ENCODE measurements around the gene MCRIP1. TPM values are rescaled to one million over a fixed set of nuclear protein-coding genes. Genes with fewer than 3 reads are reported as not detected.

MCRIP1 gene
- total RNA-seq, 1 experiment from 2014 or later: 59.7 TPM

- Histone ChIP-seq H3K4me1 (no peaks in the 10 kb centered on the region), H3K4me3 (ENCODE audit: low read depth, low read length) (no peak overlapping the region), H3K27me3 (replicated peaks; ENCODE audit: control insufficient read depth, insufficient read depth, low read length) (no peaks in the 10 kb centered on the region), H3K9me3 (no peaks in the 10 kb centered on the region), H3K36me3 (ENCODE audit: control insufficient read depth, insufficient read depth, low read length) (no peaks in the 10 kb centered on the region; the same call in 1 of the 2 replicates)
- Mint-ChIP-seq H3K9me3 (ENCODE audit: unreplicated experiment) (no peaks in the 10 kb centered on the region), H3K27ac (ENCODE audit: unreplicated experiment) (peak overlapping the region; percentile 76), H3K27me3 (ENCODE audit: insufficient read depth, unreplicated experiment) (no peaks in the 10 kb centered on the region), H3K4me3 (ENCODE audit: unreplicated experiment) (no peak overlapping the region), H3K4me1 (ENCODE audit: low read depth, unreplicated experiment) (no peaks in the 10 kb centered on the region), H3K36me3 (ENCODE audit: insufficient read depth, unreplicated experiment) (peaks cover 88% of the 10 kb centered on the region)
- no TSS peak for BruUV-seq (replicated peaks)
- CTCF ChIA-PET: no interaction called here
- DNase-seq: no peak
- POLR2A ChIA-PET: no interaction called here
- intact Hi-C loops (cut with micrococcal nuclease; ENCODE audit: unreplicated experiment): no loop called here
- TF ChIP-seq CTCF (IDR thresholded peaks at IDR 0.05; ENCODE audit: insufficient read depth in 1 of 2, low read depth in 1 of 2, low read length in 1 of 2, severe bottlenecking in 1 of 2, unreplicated experiment in 1 of 2): no peak
Observed at GRCh38 chr17:81844327-81844851, 11.3 kb upstream of the MCRIP1 start.

GRCh38 chr17:81843713-81844326 lies 10.7 kb upstream of the MCRIP1 start:
- no peaks in the 10 kb centered on the region; the same call in 1 of the 2 replicates for H3K36me3 ChIP-seq (ENCODE audit: control insufficient read depth, insufficient read depth, low read length)
- TF ChIP-seq CTCF (IDR thresholded peaks at IDR 0.05; ENCODE audit: insufficient read depth in 1 of 2, low read depth in 1 of 2, low read length in 1 of 2, severe bottlenecking in 1 of 2, unreplicated experiment in 1 of 2): no peak

GRCh38 chr17:81842725-81843504 lies 9.8 kb upstream of the MCRIP1 start:
- H3K36me3 ChIP-seq (ENCODE audit: control insufficient read depth, insufficient read depth, low read length): no peaks in the 10 kb centered on the region; the same call in 1 of the 2 replicates
- no peaks in the 10 kb centered on the region for H3K4me1 Mint-ChIP-seq (ENCODE audit: low read depth, unreplicated experiment)
- no peak overlapping the region for H3K4me3 Mint-ChIP-seq (ENCODE audit: unreplicated experiment)
- H3K27ac Mint-ChIP-seq (ENCODE audit: unreplicated experiment): peak overlapping the region; percentile 3
- no peaks in the 10 kb centered on the region for H3K9me3 Mint-ChIP-seq (ENCODE audit: unreplicated experiment)
- H3K36me3 Mint-ChIP-seq (ENCODE audit: insufficient read depth, unreplicated experiment): peaks cover 74% of the 10 kb centered on the region
- DNase-seq: no peak
- no peak for TF ChIP-seq CTCF (IDR thresholded peaks at IDR 0.05; ENCODE audit: insufficient read depth in 1 of 2, low read depth in 1 of 2, low read length in 1 of 2, severe bottlenecking in 1 of 2, unreplicated experiment in 1 of 2)
- no peaks in the 10 kb centered on the region for H3K27me3 ChIP-seq (replicated peaks; ENCODE audit: control insufficient read depth, insufficient read depth, low read length)
- intact Hi-C loops (cut with micrococcal nuclease; ENCODE audit: unreplicated experiment): no loop called here
- H3K4me1 ChIP-seq: peaks cover 3% of the 10 kb centered on the region; the same call in 1 of the 2 replicates
- H3K4me3 ChIP-seq (ENCODE audit: low read depth, low read length): no peak overlapping the region
- H3K27me3 Mint-ChIP-seq (ENCODE audit: insufficient read depth, unreplicated experiment): no peaks in the 10 kb centered on the region
- CTCF ChIA-PET: interaction anchor here (0.7 kb wide), 1 partner anchor 163 kb away, joined by 3 read pairs; no protein-coding TSS in a partner anchor
- POLR2A ChIA-PET: interaction anchor here (0.9 kb wide), 1 partner anchor 9 kb away, joined by 3 read pairs; no protein-coding TSS in a partner anchor
- H3K9me3 ChIP-seq: no peaks in the 10 kb centered on the region
- no TSS peak for BruUV-seq (replicated peaks)

More at GRCh38 chr17:81843713-81844326, 10.7 kb upstream of the MCRIP1 start:
- BruUV-seq (replicated peaks): no TSS peak
- ChIA-PET CTCF (interaction anchor here (0.7 kb wide), 1 partner anchor 162 kb away, joined by 3 read pairs; no protein-coding TSS in a partner anchor), POLR2A (no interaction called here)
- DNase-seq: no peak
- no peaks in the 10 kb centered on the region for H3K9me3 Mint-ChIP-seq (ENCODE audit: unreplicated experiment)
- H3K4me3 Mint-ChIP-seq (ENCODE audit: unreplicated experiment): no peak overlapping the region
- H3K27me3 Mint-ChIP-seq (ENCODE audit: insufficient read depth, unreplicated experiment): no peaks in the 10 kb centered on the region
- intact Hi-C loops (cut with micrococcal nuclease; ENCODE audit: unreplicated experiment): no loop called here
- Histone ChIP-seq H3K9me3 (no peaks in the 10 kb centered on the region), H3K4me3 (ENCODE audit: low read depth, low read length) (no peak overlapping the region), H3K27me3 (replicated peaks; ENCODE audit: control insufficient read depth, insufficient read depth, low read length) (no peaks in the 10 kb centered on the region), H3K4me1 (no peaks in the 10 kb centered on the region)
- no peaks in the 10 kb centered on the region for H3K4me1 Mint-ChIP-seq (ENCODE audit: low read depth, unreplicated experiment)
- H3K36me3 Mint-ChIP-seq (ENCODE audit: insufficient read depth, unreplicated experiment): peaks cover 83% of the 10 kb centered on the region
- H3K27ac Mint-ChIP-seq (ENCODE audit: unreplicated experiment): peak overlapping the region; percentile 3

Measured in Caco-2 (cell line).